Subcutaneous preadipocyte (primary cell): ENCODE results near the gene SLC44A4. TPM values are rescaled to one million over a fixed set of nuclear protein-coding genes. Genes with fewer than 3 reads are reported as not detected.
A peak's percentile ranks its signal among the peaks of the same experiment; 100 is the strongest.

Experiments used
- small RNA-seq: library from RNA; depleted of rRNA; stranded (forward); fragments of <200 nt; gene quantifications from one replicate; pipeline ENCODE3, GENCODE V24; 2012
- total RNA-seq: library from RNA; depleted of rRNA; stranded (reverse); fragments of >200 nt; gene quantifications from 2 replicates; pipeline ENCODE4 v1.2.3, GENCODE V29; 2012

The SLC44A4 gene
- not detected in 2 replicates for total RNA-seq

DNA sequence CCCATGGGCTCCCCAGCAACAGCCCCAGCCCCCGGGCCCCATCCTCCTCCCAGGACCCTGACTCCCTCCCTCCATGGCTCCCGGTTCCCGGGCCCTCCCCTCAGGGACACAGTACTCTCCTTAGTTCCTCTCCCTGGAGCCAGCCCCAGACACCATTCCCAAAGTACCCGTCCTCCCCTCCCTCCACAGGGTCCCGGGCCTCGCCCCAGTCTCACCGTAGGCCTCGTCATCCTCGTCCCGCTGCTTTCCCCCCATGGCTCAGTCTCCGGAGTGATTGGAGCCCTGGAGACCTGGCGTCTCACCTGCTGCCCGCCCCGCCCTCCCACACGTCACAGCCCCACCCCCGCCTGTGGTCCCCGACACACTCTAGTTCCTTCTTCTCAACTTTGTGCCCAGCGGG is at the start of gene SLC44A4:
SLC44A4 (minus strand) TSS at position 272 of the 400 bp plus-strand sequence; CDS start at position 255, 17 bp downstream.

DNA sequence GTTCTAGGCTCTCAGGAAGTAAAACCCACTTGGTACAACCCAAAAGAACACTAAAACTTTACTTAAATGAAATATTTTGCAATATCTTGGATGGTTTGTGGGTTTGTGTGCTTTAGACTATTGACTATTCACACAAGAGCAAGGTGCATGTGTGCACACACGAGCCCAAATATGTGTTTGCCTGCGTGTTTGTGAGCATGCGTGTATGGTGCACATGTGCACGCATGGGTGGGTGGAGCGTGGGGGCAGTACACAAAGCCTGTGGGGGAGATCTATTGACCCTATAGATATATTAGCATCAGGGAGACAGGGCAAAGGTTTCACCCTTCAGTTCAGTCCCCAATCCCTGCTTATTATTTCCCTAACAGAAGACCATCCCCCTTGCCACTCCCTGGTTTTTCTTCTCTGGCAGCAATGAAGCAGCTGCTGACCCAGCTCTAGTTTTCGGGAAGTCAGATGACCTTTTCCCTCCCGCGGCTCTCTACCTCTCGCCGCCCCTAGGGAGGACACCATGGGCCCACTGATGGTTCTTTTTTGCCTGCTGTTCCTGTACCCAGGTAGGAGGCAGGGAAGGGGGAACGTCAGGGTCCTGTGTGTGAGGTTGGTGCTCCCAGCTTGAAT is 48.6 kb upstream of the SLC44A4 start, which contains the start of gene C2:
C2 (plus strand) TSS at position 476 of the 621 bp plus-strand sequence; CDS start at position 512, 36 bp downstream.

DNA sequence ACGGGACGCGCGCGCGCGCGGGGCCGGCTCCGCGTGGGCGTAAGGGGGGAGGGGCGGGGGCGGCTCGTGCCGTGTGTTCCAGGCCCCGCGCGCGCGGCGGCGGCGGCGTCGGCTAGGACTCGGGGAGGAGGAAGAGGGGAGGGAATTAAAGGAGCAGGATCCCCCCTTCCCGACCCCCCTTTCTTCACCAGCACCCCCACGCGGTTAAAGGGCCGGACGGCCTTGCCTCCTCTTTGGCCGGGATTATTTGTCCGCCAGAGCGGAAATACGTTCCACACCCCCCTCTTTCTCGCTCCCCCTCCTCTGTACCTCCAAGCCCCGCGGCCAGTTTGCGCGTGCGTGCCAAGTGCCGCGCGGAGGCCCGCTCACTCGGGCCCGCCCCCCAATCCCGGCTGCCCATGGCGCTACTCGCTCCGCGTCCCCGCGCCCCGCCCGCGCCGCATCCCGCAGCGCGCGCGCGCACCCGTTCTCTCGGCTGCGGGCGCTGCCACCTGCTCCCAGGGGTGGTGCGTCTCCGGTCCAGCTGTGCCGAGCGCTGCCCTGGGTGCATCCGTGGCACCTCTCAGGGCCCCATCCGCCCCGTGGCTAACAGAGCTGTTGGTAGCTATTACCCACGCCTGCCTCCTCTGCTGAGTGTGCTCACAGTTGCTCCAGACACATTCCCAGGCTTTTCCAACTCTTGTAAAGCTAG is 23.3 kb upstream of the SLC44A4 start, which contains the start of gene ZBTB12:
ZBTB12 (minus strand) TSS at position 134 of the 691 bp plus-strand sequence. CDS start 781 bp downstream, outside the sequence.

DNA sequence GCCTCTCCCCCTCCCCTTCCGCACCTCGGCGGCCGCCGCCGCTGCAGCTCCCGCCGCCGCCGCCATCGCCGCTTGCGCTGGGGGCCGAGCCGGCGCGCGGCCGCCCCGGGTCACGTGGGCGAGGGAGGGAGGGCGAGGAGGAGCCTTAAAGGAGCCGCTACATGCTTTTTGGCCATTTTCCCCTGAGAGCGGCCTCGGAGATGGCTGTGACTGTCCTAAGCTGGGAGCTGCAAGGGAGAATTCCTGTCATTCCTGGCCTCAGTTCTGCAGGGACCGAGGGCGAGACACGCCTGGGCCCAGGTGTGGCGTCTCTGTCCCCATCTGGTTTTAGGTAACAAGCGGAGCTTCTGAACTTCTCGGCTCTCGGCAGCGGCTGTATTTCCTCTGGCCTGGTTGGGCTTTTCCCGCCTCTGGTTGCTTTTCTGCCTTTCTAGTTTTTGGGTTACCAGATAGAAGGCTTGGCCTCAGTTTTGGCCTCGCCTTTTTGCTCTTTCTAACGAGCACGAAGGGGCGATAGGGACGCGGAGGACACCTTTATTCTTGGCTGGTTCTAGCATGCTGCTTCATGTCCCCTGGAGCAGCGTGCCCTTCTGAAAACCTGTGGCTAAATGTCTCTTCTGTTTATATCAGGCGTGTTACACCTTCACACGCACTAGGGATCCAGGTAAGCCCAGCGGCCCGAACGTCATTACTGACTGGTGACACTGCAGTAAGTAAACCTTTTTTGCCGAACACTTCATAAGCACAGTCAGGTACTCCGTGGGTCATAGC is 19.0 kb upstream of the SLC44A4 start, which contains the start of gene EHMT2:
EHMT2 (minus strand) TSS at position 87 of the 771 bp plus-strand sequence; CDS start at position 66, 21 bp downstream.

DNA sequence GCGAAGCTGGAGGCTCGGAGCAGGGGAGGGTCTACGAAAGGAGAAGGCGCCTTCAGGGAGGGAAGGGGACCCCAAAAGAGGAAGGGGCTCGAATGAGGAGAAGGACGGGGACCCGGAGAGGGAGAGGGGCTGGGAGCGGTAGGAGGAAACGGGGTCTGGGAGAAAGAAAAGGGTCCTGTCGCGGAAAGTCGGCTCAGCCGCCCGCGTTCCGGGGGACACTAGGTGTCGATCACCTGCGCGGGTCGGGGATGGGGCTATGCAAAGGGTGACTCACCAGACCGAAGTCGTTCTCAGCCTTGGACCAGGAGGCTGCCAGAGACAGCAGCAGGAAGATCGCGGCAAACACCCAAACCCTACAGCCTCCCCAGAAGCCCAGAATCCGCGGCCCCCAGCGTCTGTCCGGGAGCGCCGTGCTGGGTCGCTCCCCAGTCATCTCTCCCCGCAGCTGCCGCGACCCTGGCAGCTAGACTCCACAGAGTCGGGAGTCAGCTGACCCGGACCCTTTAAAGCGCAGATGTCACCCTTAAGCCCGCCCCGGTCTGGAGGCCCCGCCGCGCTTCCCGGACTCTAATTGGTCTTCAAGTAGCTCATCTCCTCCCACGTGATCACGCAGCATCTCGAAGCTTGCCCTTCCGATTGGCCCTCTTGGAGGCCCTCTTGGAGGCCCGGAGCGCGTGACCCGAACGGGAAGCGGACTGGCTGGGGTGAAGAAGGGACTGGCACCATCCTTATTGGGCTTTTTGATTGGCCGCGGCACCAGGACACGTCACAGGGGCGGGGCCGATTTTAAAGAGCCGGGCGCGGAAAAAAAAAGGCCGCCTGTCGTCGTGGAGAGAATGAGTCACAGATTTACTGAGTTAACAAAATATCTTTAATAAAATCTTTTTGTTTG is 16.2 kb downstream of the SLC44A4 start, which contains the start of gene NEU1:
NEU1 (minus strand) TSS at position 478 of the 892 bp plus-strand sequence; CDS start at position 433, 45 bp downstream.

DNA sequence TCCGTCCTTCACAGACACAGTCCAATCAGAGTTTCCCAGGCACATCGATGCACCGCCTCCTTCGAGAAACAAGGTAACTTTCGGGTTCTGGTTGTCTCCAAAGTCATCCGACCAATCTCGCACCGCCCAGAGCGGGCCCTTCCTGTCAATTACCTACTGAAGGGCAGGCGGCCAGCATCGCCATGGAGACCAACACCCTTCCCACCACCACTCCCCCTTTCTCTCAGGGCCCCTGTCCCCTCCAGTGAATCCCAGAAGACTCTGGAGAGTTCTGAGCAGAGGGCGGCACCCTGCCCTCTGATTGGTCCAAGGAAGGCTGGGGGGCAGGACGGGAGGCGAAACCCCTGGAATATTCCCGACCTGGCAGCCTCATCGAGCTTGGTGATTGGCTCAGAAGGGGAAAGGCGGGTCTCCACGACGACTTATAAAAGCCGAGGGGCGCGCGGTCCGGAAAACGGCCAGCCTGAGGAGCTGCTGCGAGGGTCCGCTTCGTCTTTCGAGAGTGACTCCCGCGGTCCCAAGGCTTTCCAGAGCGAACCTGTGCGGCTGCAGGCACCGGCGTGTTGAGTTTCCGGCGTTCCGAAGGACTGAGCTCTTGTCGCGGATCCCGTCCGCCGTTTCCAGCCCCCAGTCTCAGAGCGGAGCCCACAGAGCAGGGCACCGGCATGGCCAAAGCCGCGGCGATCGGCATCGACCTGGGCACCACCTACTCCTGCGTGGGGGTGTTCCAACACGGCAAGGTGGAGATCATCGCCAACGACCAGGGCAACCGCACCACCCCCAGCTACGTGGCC is 51.3 kb downstream of the SLC44A4 start, which contains the start of gene HSPA1B:
HSPA1B (plus strand) TSS at position 453 of the 794 bp plus-strand sequence; CDS start at position 666, 213 bp downstream.

DNA sequence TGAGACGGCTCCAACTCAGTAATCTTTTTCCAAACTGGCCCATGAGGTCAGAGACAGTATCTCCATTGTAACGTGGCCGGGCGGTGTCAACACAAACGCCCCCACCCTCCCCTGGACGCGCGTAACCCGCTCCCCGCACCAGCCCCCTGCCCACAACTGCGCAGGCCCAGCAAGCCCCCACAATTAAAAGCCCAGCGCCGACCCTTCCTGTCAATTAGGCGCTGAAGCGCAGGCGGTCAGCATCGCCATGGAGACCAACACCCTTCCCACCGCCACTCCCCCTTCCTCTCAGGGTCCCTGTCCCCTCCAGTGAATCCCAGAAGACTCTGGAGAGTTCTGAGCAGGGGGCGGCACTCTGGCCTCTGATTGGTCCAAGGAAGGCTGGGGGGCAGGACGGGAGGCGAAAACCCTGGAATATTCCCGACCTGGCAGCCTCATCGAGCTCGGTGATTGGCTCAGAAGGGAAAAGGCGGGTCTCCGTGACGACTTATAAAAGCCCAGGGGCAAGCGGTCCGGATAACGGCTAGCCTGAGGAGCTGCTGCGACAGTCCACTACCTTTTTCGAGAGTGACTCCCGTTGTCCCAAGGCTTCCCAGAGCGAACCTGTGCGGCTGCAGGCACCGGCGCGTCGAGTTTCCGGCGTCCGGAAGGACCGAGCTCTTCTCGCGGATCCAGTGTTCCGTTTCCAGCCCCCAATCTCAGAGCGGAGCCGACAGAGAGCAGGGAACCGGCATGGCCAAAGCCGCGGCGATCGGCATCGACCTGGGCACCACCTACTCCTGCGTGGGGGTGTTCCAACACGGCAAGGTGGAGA is 63.6 kb downstream of the SLC44A4 start, which contains the start of the genes HSPA1A and HSPA1L:
HSPA1A (plus strand) TSS at position 519 of the 814 bp plus-strand sequence; CDS start at position 733, 214 bp downstream.
HSPA1L (minus strand) TSS at position 259 of the 814 bp plus-strand sequence. CDS start 3,311 bp downstream, outside the sequence.

Small RNA genes within 50 kb of the gene (small RNA-seq; reads per million reads assigned to genes)
- gene SNORD48 (26.9 reads per million, percentile 97 among the genes with 10 or more reads in this experiment), gene SNORD52 (not detected)

Other genes starting within 250 kb of the SLC44A4 start
- 145 and 182 TPM in 2 replicates for gene BAG6, start 226.3 kb downstream of the SLC44A4 start, total RNA-seq
- gene APOM, start 223.1 kb downstream of the SLC44A4 start, total RNA-seq: 0.59 and 1.1 TPM in 2 replicates
- 12.5 and 15.8 TPM in 2 replicates for gene C6orf47, start 218.2 kb downstream of the SLC44A4 start, total RNA-seq
- gene GPANK1, start 214.0 kb downstream of the SLC44A4 start, total RNA-seq: 24.3 and 26.4 TPM in 2 replicates
- gene CSNK2B, start 212.9 kb downstream of the SLC44A4 start, total RNA-seq: 130 and 189 TPM in 2 replicates
- gene LY6G5B, start 209.0 kb downstream of the SLC44A4 start, total RNA-seq: 3.3 and 4.3 TPM in 2 replicates
- 0.37 and 0.39 TPM in 2 replicates for gene LY6G5C, start 197.9 kb downstream of the SLC44A4 start, total RNA-seq
- gene ABHD16A, start 175.7 kb downstream of the SLC44A4 start, total RNA-seq: 29.4 and 34.0 TPM in 2 replicates
- not detected in 2 replicates for gene LY6G6F, start 172.1 kb downstream of the SLC44A4 start, total RNA-seq
- gene LY6G6D, start 163.6 kb downstream of the SLC44A4 start, total RNA-seq: not detected in 2 replicates
- not detected in 2 replicates for gene LY6G6C, start 157.3 kb downstream of the SLC44A4 start, total RNA-seq
- not detected in 2 replicates for gene MPIG6B, start 155.6 kb downstream of the SLC44A4 start, total RNA-seq
- 22.7 and 32.0 TPM in 2 replicates for gene DDAH2, start 149.7 kb downstream of the SLC44A4 start, total RNA-seq
- 927 and 1,210 TPM in 2 replicates for gene CLIC1, start 142.5 kb downstream of the SLC44A4 start, total RNA-seq
- gene MSH5, start 139.0 kb downstream of the SLC44A4 start, total RNA-seq: 16.9 and 29.1 TPM in 2 replicates
- gene SAPCD1, start 116.3 kb downstream of the SLC44A4 start, total RNA-seq: 0.59 and 1.1 TPM in 2 replicates
- under 0.01 and 0.98 TPM in 2 replicates for gene VWA7, start 101.7 kb downstream of the SLC44A4 start, total RNA-seq
- gene VARS1, start 83.2 kb downstream of the SLC44A4 start, total RNA-seq: 88.6 and 117 TPM in 2 replicates
- 37.1 and 48.9 TPM in 2 replicates for gene LSM2, start 72.0 kb downstream of the SLC44A4 start, total RNA-seq
- gene HSPA1L, start 63.7 kb downstream of the SLC44A4 start, total RNA-seq: 0.37 and 0.39 TPM in 2 replicates
- gene HSPA1A, start 63.5 kb downstream of the SLC44A4 start, total RNA-seq: 35.6 and 53.8 TPM in 2 replicates
- gene HSPA1B, start 51.3 kb downstream of the SLC44A4 start, total RNA-seq: 77.8 and 79.0 TPM in 2 replicates
- 55.9 and 56.1 TPM in 2 replicates for gene NEU1, start 16.2 kb downstream of the SLC44A4 start, total RNA-seq
- 43.4 and 50.4 TPM in 2 replicates for gene EHMT2, start 18.7 kb upstream of the SLC44A4 start, total RNA-seq
- gene ZBTB12, start 23.1 kb upstream of the SLC44A4 start, total RNA-seq: 1.5 and 1.8 TPM in 2 replicates
- gene C2, start 48.7 kb upstream of the SLC44A4 start, total RNA-seq: 0.59 and 2.9 TPM in 2 replicates
- 6.3 and 10.7 TPM in 2 replicates for gene CFB, start 67.1 kb upstream of the SLC44A4 start, total RNA-seq
- 97.9 and 114 TPM in 2 replicates for gene NELFE, start 80.0 kb upstream of the SLC44A4 start, total RNA-seq
- 55.5 and 55.7 TPM in 2 replicates for gene SKIC2, start 80.2 kb upstream of the SLC44A4 start, total RNA-seq
- gene DXO, start 93.1 kb upstream of the SLC44A4 start, total RNA-seq: 13.5 and 15.1 TPM in 2 replicates
- gene C4A, start 103.1 kb upstream of the SLC44A4 start, total RNA-seq: 1.4 and 2.6 TPM in 2 replicates
- gene C4B, start 135.8 kb upstream of the SLC44A4 start, total RNA-seq: 1.4 and 1.5 TPM in 2 replicates
- gene CYP21A2, start 159.4 kb upstream of the SLC44A4 start, total RNA-seq: under 0.01 TPM in 1 of 2 replicates, not detected in the other
- gene TNXB, start 230.3 kb upstream of the SLC44A4 start, total RNA-seq: 99.6 and 179 TPM in 2 replicates
- 19.5 and 23.3 TPM in 2 replicates for gene ATF6B, start 249.2 kb upstream of the SLC44A4 start, total RNA-seq